CD14-positive monocyte (primary cell): ENCODE measurements around the gene ROR1. TPM values are rescaled to one million over a fixed set of nuclear protein-coding genes. Genes with fewer than 3 reads are reported as not detected.

Source experiments
- DNase-seq, 3 donors: peaks; one replicate each; pipeline ENCODE4 v3.0.0-alpha.2; 2011 to 2022
- H2AFZ ChIP-seq: 2 replicates; pipeline ENCODE4 v1.6.0; 2012; ENCODE audit warnings: mild to moderate bottlenecking, low read depth, low read length, inconsistent platforms; ENCODE audit not compliant: insufficient read depth, poor library complexity, severe bottlenecking
- H3K27ac ChIP-seq, 2 donors: 1 replicate in 1 of 2; 2 replicates in 1 of 2; pipeline ENCODE4 v1.5.1; 2012 to 2013; ENCODE audit warnings: low read length in 2 of 2, control low read depth in 1 of 2, inconsistent platforms in 1 of 2, low read depth in 1 of 2, mild to moderate bottlenecking in 1 of 2
- H3K27me3 ChIP-seq, 2 donors: one replicate each; pipeline versions ENCODE4 v1.6.0 to v1.6.1; 2011 to 2013; ENCODE audit warnings: low read length in 2 of 2; ENCODE audit not compliant: control insufficient read depth in 2 of 2, insufficient read depth in 2 of 2
- H3K36me3 ChIP-seq, 2 donors: replicated peaks in 1 of 2; 1 replicate in 1 of 2; 2 replicates in 1 of 2; pipeline versions ENCODE4 v1.5.1 to v1.6.1; 2012 to 2013; ENCODE audit warnings: low read length in 2 of 2, control low read depth in 1 of 2, inconsistent platforms in 1 of 2, mild to moderate bottlenecking in 1 of 2; ENCODE audit not compliant: insufficient read depth in 2 of 2, control insufficient read depth in 1 of 2
- H3K4me1 ChIP-seq, 2 donors: 1 replicate in 1 of 2; 2 replicates in 1 of 2; pipeline versions ENCODE4 v1.5.1 to v1.6.1; 2012 to 2013; ENCODE audit warnings: low read length in 2 of 2, control low read depth in 1 of 2, inconsistent platforms in 1 of 2, mild to moderate bottlenecking in 1 of 2, moderate library complexity in 1 of 2; ENCODE audit not compliant: insufficient read depth in 2 of 2, control insufficient read depth in 1 of 2
- H3K4me2 ChIP-seq: replicated peaks from 2 replicates; pipeline ENCODE3; 2012; ENCODE audit warnings: low read length, moderate library complexity, mild to moderate bottlenecking; ENCODE audit not compliant: poor library complexity, severe bottlenecking; ENCODE audit errors: extremely low read depth
- H3K4me3 ChIP-seq, 3 experiments: fragments of 200-600 bp in 1 of 3; sonication (generic) in 1 of 3; replicated peaks in 1 of 3; 1 replicate in 2 of 3; 2 replicates in 1 of 3; pipeline ENCODE4 v1.5.1; 2011 to 2013; ENCODE audit warnings: low read length in 3 of 3, mild to moderate bottlenecking in 3 of 3, control low read depth in 2 of 3, low read depth in 2 of 3, inconsistent platforms in 1 of 3, moderate library complexity in 1 of 3
- H3K79me2 ChIP-seq: 2 replicates; pipeline ENCODE4 v1.6.0; 2012; ENCODE audit warnings: mild to moderate bottlenecking, control low read depth, inconsistent platforms, low read length, moderate library complexity; ENCODE audit not compliant: insufficient read depth
- H3K9ac ChIP-seq: 2 replicates; pipeline ENCODE4 v1.6.0; 2017; ENCODE audit warnings: low read length, mild to moderate bottlenecking; ENCODE audit not compliant: insufficient read depth, poor library complexity, severe bottlenecking
- H3K9me3 ChIP-seq, 2 donors: replicated peaks in 1 of 2; 1 replicate in 1 of 2; 2 replicates in 1 of 2; pipeline versions ENCODE4 v1.5.1 to v1.6.1; 2012 to 2013; ENCODE audit warnings: low read length in 2 of 2, control low read depth in 1 of 2; ENCODE audit not compliant: control insufficient read depth in 1 of 2, insufficient read depth in 1 of 2
- H4K20me1 ChIP-seq: 2 replicates; pipeline ENCODE4 v1.6.0; 2012; ENCODE audit warnings: mild to moderate bottlenecking, low read length, control low read depth, moderate library complexity; ENCODE audit not compliant: insufficient read depth
- H3K27ac Mint-ChIP-seq, 7 donors: one replicate each; pipeline ENCODE4 v1.8.0; 2020; ENCODE audit warnings: mild to moderate bottlenecking in 7 of 7, mixed read lengths in 7 of 7, moderate library complexity in 6 of 7, inconsistent platforms in 2 of 7
- H3K27me3 Mint-ChIP-seq, 3 donors: one replicate each; pipeline ENCODE4 v1.8.0; 2021 to 2022; ENCODE audit warnings: low read depth in 3 of 3, mild to moderate bottlenecking in 3 of 3, mixed read lengths in 3 of 3, moderate library complexity in 3 of 3, inconsistent platforms in 1 of 3
- H3K36me3 Mint-ChIP-seq, 2 donors: one replicate each; pipeline ENCODE4 v1.8.0; 2020; ENCODE audit warnings: mixed read lengths in 2 of 2, inconsistent platforms in 1 of 2, mild to moderate bottlenecking in 1 of 2
- H3K4me1 Mint-ChIP-seq: one replicate; pipeline ENCODE4 v1.8.0; 2020; ENCODE audit warnings: mild to moderate bottlenecking, mixed read lengths
- H3K4me3 Mint-ChIP-seq, 2 donors: one replicate each; pipeline ENCODE4 v1.8.0; 2020; ENCODE audit warnings: mild to moderate bottlenecking in 2 of 2, mixed read lengths in 2 of 2, moderate library complexity in 1 of 2
- H3K9me3 Mint-ChIP-seq, 7 donors: one replicate each; pipeline ENCODE4 v1.8.0; 2020 to 2022; ENCODE audit warnings: mixed read lengths in 7 of 7, mild to moderate bottlenecking in 6 of 7, moderate library complexity in 6 of 7, inconsistent platforms in 2 of 7
- WGBS: methylation state at CpG from one replicate; pipeline ENCODE4 v1.1.5; 2013; ENCODE audit warnings: missing lambda C conversion rate; ENCODE audit not compliant: insufficient coverage; 5-methylcytosine and 5-hydroxymethylcytosine counted together
- intact Hi-C, 2 donors: fragments of 100-400 bp; cut with micrococcal nuclease; formaldehyde crosslinking; loops; one replicate each; pipeline versions ENCODE4 v1.15.0 to v1.15.1; 2023
- polyA plus RNA-seq, 3 donors: library from polyadenylated mRNA; depleted of rRNA in 1 of 3; unstranded in 2 of 3; stranded (reverse) in 1 of 3; fragments of 300-500 nt in 2 of 3; fragments of >200 nt in 1 of 3; fragmentation: Illumina TruSeq in 2 of 3; gene quantifications; 1 replicate in 2 of 3; 2 replicates in 1 of 3; pipeline ENCODE4 v1.2.3, GENCODE V29; 2012 to 2021
- TF ChIP-seq, protein P1 (sequence below): fragments of 200-600 bp; IDR thresholded peaks from one replicate; pipeline ENCODE4 v1.8.0; 2022; ENCODE audit warnings: antibody characterized with exemption, mild to moderate bottlenecking

ROR1 gene
- polyA plus RNA-seq, 3 donors: not detected

DNA sequence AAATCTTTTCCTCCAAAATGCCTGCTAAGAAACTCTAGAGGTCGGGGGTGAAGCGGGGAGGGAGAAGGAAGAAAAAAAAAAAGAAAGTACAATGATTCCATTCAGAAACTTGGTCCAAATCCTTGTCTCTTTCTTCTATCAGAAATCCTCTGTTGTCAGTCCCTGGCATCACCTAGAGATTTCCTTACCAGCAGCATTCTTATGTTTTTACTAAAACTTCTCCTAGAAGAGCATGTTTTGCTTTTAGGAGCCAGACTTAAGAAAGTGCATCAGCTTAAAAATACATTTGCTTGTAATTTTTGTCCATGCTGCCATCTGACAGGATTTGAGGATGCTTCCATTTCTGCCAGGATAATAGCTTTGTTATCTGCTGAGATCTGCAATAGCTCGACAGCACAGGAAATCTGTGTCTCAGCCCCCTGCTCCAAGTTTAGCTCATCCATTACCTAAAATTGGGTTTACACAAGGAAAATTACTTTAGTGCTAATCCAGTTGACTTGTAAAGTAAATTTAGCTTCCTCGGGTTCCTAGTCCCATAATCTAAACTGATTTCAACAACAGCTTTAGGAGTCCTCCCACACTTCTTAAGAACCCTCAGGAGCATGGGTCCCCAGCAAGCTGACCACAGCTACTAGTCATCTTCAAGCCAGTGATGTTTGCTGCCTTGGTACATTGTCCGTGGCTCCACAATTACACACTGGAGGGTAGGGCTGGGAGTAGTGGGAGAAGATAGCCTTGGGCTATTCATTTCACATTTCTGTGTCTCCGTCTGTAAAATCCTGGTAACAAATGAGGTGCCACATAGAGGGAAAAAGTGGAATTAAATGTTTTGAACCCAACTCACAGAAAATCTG, 337.3 kb downstream of the ROR1 start:
- no peaks in the 10 kb centered on the region for H3K36me3 ChIP-seq

DNA sequence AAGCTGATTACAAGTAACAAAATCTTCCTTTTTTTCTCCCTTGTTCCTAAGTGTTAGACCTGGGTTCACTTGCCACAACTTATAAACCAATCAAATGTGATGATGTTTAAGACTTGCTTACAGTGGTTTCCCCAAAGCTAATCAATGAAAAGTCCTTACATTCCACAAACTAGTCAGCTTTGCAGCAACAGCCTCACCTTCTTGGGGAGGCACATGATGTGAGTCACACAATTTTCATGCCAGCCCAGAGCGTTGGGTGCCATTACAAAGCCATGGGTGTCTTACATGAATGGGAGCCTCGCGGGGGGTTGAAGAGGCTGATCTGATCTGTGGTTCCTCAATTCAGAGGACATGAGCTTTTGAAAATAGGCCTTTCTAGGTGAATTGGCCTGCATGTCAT, 338.0 kb downstream of the ROR1 start:
- H3K27ac ChIP-seq: no peak overlapping the region

More for the DNA sequence above, 337.3 kb downstream of the ROR1 start:
- Mint-ChIP-seq H3K4me3 (no peak overlapping the region), H3K4me1 (no peaks in the 10 kb centered on the region), H3K9me3 (peaks cover 0 to 1% (median 0%) of the 10 kb centered on the region in 7 donors), H3K27ac (no peak overlapping the region), H3K27me3 (peaks cover 2 to 3% (median 3%) of the 10 kb centered on the region in 3 donors), H3K36me3 (no peaks in the 10 kb centered on the region)
- DNase-seq: no peak
- WGBS: 86% methylated on average over 1 of the region's 6 CpGs
- H3K4me3 ChIP-seq: no peak overlapping the region
- H3K27ac ChIP-seq: no peak overlapping the region
- H3K4me2 ChIP-seq: no peak overlapping the region
- no peaks in the 10 kb centered on the region for H3K79me2 ChIP-seq
- intact Hi-C loops: no loop called here
- TF ChIP-seq, protein P1, sequence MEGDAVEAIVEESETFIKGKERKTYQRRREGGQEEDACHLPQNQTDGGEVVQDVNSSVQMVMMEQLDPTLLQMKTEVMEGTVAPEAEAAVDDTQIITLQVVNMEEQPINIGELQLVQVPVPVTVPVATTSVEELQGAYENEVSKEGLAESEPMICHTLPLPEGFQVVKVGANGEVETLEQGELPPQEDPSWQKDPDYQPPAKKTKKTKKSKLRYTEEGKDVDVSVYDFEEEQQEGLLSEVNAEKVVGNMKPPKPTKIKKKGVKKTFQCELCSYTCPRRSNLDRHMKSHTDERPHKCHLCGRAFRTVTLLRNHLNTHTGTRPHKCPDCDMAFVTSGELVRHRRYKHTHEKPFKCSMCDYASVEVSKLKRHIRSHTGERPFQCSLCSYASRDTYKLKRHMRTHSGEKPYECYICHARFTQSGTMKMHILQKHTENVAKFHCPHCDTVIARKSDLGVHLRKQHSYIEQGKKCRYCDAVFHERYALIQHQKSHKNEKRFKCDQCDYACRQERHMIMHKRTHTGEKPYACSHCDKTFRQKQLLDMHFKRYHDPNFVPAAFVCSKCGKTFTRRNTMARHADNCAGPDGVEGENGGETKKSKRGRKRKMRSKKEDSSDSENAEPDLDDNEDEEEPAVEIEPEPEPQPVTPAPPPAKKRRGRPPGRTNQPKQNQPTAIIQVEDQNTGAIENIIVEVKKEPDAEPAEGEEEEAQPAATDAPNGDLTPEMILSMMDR: no peak
- no peak overlapping the region for H2AFZ ChIP-seq
- no peak overlapping the region for H3K9ac ChIP-seq
- H3K27me3 ChIP-seq: no peaks in the 10 kb centered on the region
- H4K20me1 ChIP-seq: no peaks in the 10 kb centered on the region
- H3K9me3 ChIP-seq: no peaks in the 10 kb centered on the region
- no peaks in the 10 kb centered on the region for H3K4me1 ChIP-seq

More for the DNA sequence above, 338.0 kb downstream of the ROR1 start:
- intact Hi-C loops: no loop called here
- no peak overlapping the region for H3K4me3 ChIP-seq
- Mint-ChIP-seq H3K27me3 (peaks cover 2 to 3% (median 3%) of the 10 kb centered on the region in 3 donors), H3K27ac (no peak overlapping the region), H3K4me3 (no peak overlapping the region), H3K36me3 (no peaks in the 10 kb centered on the region), H3K4me1 (no peaks in the 10 kb centered on the region), H3K9me3 (no peaks in the 10 kb centered on the region)
- no peaks in the 10 kb centered on the region for H4K20me1 ChIP-seq
- H3K9me3 ChIP-seq: no peaks in the 10 kb centered on the region
- H3K9ac ChIP-seq: no peak overlapping the region
- no peak overlapping the region for H3K4me2 ChIP-seq
- no peaks in the 10 kb centered on the region for H3K79me2 ChIP-seq
- 93% methylated on average over 3 of the region's 3 CpGs for WGBS
- no peaks in the 10 kb centered on the region for H3K4me1 ChIP-seq
- H3K36me3 ChIP-seq: no peaks in the 10 kb centered on the region
- H3K27me3 ChIP-seq: no peaks in the 10 kb centered on the region
- H2AFZ ChIP-seq: no peak overlapping the region
- TF ChIP-seq, protein P1: no peak
- DNase-seq: no peak
